Stomach smooth muscle (tissue), 2 donors: ENCODE results near the gene PDE1C.

Experiments
- H3K27ac ChIP-seq: one replicate; pipeline ENCODE4 v1.7.0; 2013; ENCODE audit warnings: mild to moderate bottlenecking, low read length, inconsistent platforms
- H3K27me3 ChIP-seq, 2 donors: one replicate each; pipeline ENCODE4 v1.7.0; 2013; ENCODE audit warnings: low read length in 2 of 2; ENCODE audit not compliant: insufficient read depth in 2 of 2, control insufficient read depth in 1 of 2
- H3K36me3 ChIP-seq, 2 donors: one replicate each; pipeline ENCODE4 v1.7.0; 2013; ENCODE audit warnings: low read length in 2 of 2; ENCODE audit not compliant: control insufficient read depth in 2 of 2, insufficient read depth in 2 of 2
- H3K4me1 ChIP-seq: one replicate; pipeline ENCODE4 v1.7.0; 2013; ENCODE audit warnings: low read length; ENCODE audit not compliant: control insufficient read depth, insufficient read depth
- H3K4me3 ChIP-seq, 2 donors: one replicate each; pipeline ENCODE4 v1.7.0; 2013; ENCODE audit warnings: low read length in 2 of 2
- H3K9ac ChIP-seq, 2 donors: one replicate each; pipeline ENCODE4 v1.7.0; 2013; ENCODE audit warnings: low read length in 2 of 2, mild to moderate bottlenecking in 1 of 2
- H3K9me3 ChIP-seq, 2 donors: one replicate each; pipeline ENCODE4 v1.7.0; 2013; ENCODE audit warnings: low read length in 2 of 2; ENCODE audit not compliant: control insufficient read depth in 2 of 2
- donor health status: healthy.
- donor health status: Pancreatic carcinoma.

PDE1C gene

GRCh38 chr7:32070406-32071360 is at the start of gene PDE1C:
TSS of gene PDE1C (minus strand) at chr7:32070407.
- Histone ChIP-seq H3K36me3 (no peaks in the 10 kb centered on the region), H3K27ac (peak within 1 kb of the TSS; percentile 82), H3K4me1 (peaks cover 13% of the 10 kb centered on the region), H3K9me3 (no peaks in the 10 kb centered on the region), H3K4me3 (peak within 1 kb of the TSS; percentile 71 to 84), H3K9ac (peak within 1 kb of the TSS; percentile 79 to 87), H3K27me3 (no peaks in the 10 kb centered on the region)

DNA sequence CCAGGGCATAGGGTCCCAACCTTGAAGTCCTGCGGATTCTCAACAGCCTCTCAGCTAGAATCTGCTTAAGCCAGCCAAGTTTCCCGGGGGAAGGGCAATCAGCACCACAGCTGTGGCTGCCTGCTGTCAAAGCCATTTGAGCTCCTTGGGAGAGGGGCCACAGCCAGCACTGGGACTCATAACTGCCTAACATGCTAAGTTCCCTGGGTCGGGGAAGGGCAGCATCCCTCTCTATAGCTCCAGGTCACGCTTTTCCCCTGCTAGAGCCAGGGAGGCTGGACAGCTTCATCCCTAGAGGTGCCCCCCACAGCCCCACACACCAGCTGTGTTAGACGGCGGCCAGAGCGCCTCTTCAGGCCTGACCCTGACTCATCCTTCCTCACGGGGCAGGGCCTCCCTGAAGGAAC is 49.6 kb upstream of the PDE1C start:
- Histone ChIP-seq H3K27ac (no peak overlapping the region), H3K4me3 (no peak overlapping the region), H3K27me3 (no peaks in the 10 kb centered on the region), H3K4me1 (no peaks in the 10 kb centered on the region), H3K36me3 (no peaks in the 10 kb centered on the region), H3K9ac (no peak overlapping the region), H3K9me3 (no peaks in the 10 kb centered on the region)

GRCh38 chr7:32117837-32118236 is 47.6 kb upstream of the PDE1C start:
- H3K27ac ChIP-seq: no peak overlapping the region
- H3K9ac ChIP-seq: no peak overlapping the region
- no peaks in the 10 kb centered on the region for H3K27me3 ChIP-seq
- H3K36me3 ChIP-seq: no peaks in the 10 kb centered on the region
- H3K4me3 ChIP-seq: no peak overlapping the region
- no peaks in the 10 kb centered on the region for H3K4me1 ChIP-seq
- no peaks in the 10 kb centered on the region for H3K9me3 ChIP-seq

DNA sequence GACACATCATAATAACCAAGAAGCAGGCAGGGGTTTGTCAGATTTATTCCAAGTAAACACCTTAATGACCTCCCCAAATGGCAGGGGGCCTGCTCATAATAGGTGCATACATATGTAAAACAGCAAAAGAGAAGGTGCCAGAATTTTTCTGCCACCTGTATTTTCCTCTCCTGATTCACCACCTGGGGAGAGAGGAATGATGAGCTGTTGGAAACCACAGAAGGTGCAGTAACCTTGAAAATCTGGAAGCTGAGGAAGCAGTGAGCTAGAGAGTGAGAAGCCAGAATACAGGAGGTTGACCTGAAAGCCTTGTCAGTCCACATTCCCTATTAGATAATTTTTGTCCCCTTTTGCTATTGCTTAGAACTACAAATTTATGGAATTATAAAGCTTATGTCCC is 46.2 kb upstream of the PDE1C start:
- Histone ChIP-seq H3K27ac (no peak overlapping the region), H3K4me1 (no peaks in the 10 kb centered on the region), H3K27me3 (no peaks in the 10 kb centered on the region), H3K36me3 (no peaks in the 10 kb centered on the region), H3K9ac (no peak overlapping the region), H3K4me3 (no peak overlapping the region), H3K9me3 (peaks cover 4% of the 10 kb centered on the region in 2 donors)

- H3K9me3 ChIP-seq: peaks cover 7 to 9% of the 10 kb centered on the region in 2 donors
- H3K27me3 ChIP-seq: no peaks in the 10 kb centered on the region
- no peaks in the 10 kb centered on the region for H3K36me3 ChIP-seq
- H3K27ac ChIP-seq: no peak overlapping the region
- no peak overlapping the region for H3K9ac ChIP-seq
- no peaks in the 10 kb centered on the region for H3K4me1 ChIP-seq
- H3K4me3 ChIP-seq: no peak overlapping the region
Observed at GRCh38 chr7:32115831-32116230, 45.6 kb upstream of the PDE1C start.

GRCh38 chr7:32108651-32109050 is 38.4 kb upstream of the PDE1C start:
- Histone ChIP-seq H3K9ac (no peak overlapping the region), H3K27me3 (no peaks in the 10 kb centered on the region), H3K4me1 (no peaks in the 10 kb centered on the region), H3K4me3 (no peak overlapping the region), H3K36me3 (no peaks in the 10 kb centered on the region), H3K9me3 (peaks cover 9 to 12% of the 10 kb centered on the region in 2 donors), H3K27ac (no peak overlapping the region)

- peaks cover 0 to 5% of the 10 kb centered on the region in 2 donors for H3K9me3 ChIP-seq
- no peaks in the 10 kb centered on the region for H3K27me3 ChIP-seq
- peaks cover 3% of the 10 kb centered on the region for H3K4me1 ChIP-seq
- H3K36me3 ChIP-seq: no peaks in the 10 kb centered on the region
- H3K4me3 ChIP-seq: no peak overlapping the region
- H3K9ac ChIP-seq: no peak overlapping the region
- H3K27ac ChIP-seq: no peak overlapping the region
Observed at GRCh38 chr7:32104766-32105165, 34.6 kb upstream of the PDE1C start.

DNA sequence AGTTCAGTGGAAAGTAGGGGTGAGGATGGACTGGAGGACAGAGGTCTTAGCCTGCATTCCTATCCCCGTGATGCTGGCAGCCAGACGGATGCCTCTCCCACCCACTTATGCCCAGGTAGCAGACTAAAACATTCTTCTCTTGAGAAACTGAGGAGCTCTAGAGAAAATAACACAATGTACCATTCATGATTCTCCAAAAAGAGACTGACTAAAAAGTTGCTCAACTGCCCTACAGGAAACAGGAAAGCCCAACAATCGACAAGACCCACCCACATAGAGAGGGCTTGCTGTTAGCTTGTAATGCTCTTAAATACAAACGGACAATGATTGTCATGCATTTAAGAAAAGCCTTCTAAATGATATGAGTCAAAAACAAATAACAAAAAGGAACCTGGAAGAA is 33.2 kb upstream of the PDE1C start:
- H3K36me3 ChIP-seq: no peaks in the 10 kb centered on the region
- H3K27ac ChIP-seq: no peak overlapping the region
- peaks cover 3% of the 10 kb centered on the region for H3K4me1 ChIP-seq
- H3K4me3 ChIP-seq: no peak overlapping the region
- H3K9ac ChIP-seq: no peak overlapping the region
- no peaks in the 10 kb centered on the region for H3K27me3 ChIP-seq
- H3K9me3 ChIP-seq: peaks cover 0 to 5% of the 10 kb centered on the region in 2 donors

GRCh38 chr7:32102432-32102873 is 32.2 kb upstream of the PDE1C start:
- Histone ChIP-seq H3K36me3 (no peaks in the 10 kb centered on the region), H3K27ac (no peak overlapping the region)

GRCh38 chr7:32100407-32100907 is 30.2 kb upstream of the PDE1C start:
- peaks cover 3% of the 10 kb centered on the region for H3K4me1 ChIP-seq
- no peaks in the 10 kb centered on the region for H3K36me3 ChIP-seq
- no peaks in the 10 kb centered on the region for H3K27me3 ChIP-seq
- H3K4me3 ChIP-seq: no peak overlapping the region
- no peak overlapping the region for H3K27ac ChIP-seq
- H3K9ac ChIP-seq: no peak overlapping the region
- no peaks in the 10 kb centered on the region for H3K9me3 ChIP-seq

More at GRCh38 chr7:32102432-32102873, 32.2 kb upstream of the PDE1C start:
- Histone ChIP-seq H3K4me1 (peaks cover 3% of the 10 kb centered on the region), H3K9ac (no peak overlapping the region), H3K4me3 (no peak overlapping the region), H3K9me3 (peaks cover 0 to 5% of the 10 kb centered on the region in 2 donors), H3K27me3 (no peaks in the 10 kb centered on the region)

- no peaks in the 10 kb centered on the region for H3K27me3 ChIP-seq
- peaks cover 3% of the 10 kb centered on the region for H3K4me1 ChIP-seq
- no peak overlapping the region for H3K27ac ChIP-seq
- no peak overlapping the region for H3K9ac ChIP-seq
- H3K4me3 ChIP-seq: no peak overlapping the region
- H3K36me3 ChIP-seq: no peaks in the 10 kb centered on the region
- H3K9me3 ChIP-seq: no peaks in the 10 kb centered on the region
Observed at GRCh38 chr7:32094516-32094915, 24.3 kb upstream of the PDE1C start.
